ENCODE data around the gene SHISA7.
"Not testable (repeated sequence)": the region's sequence is repeated elsewhere in the genome, so short reads cannot be mapped to it uniquely, and the experiment has no call there.

The SHISA7 gene

DNA sequence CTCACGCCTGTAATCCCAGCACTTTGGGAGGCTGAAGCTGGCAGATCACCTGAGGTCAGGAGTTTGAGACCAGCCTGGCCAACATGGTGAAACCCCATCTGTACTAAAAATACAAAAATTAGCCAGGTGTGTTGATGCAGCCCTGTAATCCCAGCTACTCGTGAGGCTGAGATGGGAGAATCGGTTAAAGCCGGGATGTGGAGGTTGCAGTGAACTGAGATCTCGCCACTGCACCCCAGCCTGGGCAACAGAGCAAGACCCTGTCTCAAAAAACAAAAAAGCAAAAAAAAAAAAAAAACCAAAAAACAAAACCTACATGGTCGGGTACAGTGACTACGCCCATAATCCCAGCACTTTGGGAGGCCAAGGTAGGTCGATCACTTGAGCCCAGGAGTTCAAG, 33.9 kb downstream of the SHISA7 start:
- DNase-seq: not testable (repeated sequence)

DNA sequence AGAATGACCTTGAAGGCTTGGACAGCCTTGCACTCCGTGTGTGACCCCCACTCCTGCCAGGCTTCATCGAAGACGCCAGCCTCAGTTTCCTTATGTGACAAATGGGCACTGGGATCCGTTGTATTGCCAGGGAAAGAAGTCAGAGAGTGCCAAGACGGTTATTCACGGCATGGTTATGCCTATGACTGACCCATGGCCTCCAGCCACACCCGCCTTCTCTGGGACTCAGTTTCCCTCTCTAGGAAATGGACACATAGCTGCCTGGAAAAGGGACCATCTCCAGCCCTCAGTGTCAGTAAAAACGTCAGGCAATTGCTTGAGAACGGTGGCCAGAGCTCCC, 34.6 kb downstream of the SHISA7 start:
- no peak for DNase-seq

DNA sequence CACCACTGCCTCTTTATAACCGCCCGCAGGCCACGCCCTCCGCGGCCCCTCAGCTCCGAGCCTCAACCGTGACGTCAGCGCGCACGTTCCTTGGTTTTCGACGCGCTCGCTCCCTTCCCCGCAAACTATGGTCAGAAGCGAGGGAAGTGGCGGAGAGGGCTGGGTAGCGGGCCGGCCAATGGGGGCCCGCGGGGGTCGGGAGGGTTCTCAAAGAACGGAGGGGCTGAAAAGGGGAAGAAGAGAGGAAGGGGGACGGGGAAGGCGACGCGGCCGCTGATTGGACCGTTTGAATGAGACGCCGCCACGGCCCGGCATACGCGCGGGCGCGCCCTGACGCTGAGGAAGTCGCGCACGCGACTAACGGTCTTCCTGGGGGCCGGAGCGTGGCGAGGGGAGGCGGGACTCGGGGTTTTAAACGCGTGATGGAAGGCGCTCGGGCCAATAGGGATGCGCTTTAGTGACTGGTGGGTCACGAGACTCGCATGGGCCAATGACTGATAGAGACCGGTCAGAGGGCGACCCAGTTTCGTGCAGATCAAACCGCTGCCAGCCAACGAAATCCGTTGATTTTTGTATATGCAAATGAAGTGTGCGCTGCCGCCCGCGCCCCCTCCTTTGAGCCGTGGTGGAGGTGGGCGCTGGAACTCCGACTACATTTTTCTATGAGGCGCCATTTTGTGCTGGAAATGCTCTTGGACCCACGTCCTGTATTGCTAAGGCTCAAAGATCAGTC, 35.1 kb downstream of the SHISA7 start:
- DNase-seq: peak; percentile 99

- not testable (repeated sequence) for DNase-seq
Measured at GRCh38 chr19:55407550-55407799, 35.6 kb downstream of the SHISA7 start, which contains the start of gene UBE2S. Gene UBE2S (minus strand): TSS chr19:55407788. CDS start chr19:55407589, 199 bp downstream.

- DNase-seq: peak; percentile 80
Measured at GRCh38 chr19:55406826-55407549, 36.1 kb downstream of the SHISA7 start.

- no peak for DNase-seq
Measured at GRCh38 chr19:55406091-55406825, 36.8 kb downstream of the SHISA7 start.

DNA sequence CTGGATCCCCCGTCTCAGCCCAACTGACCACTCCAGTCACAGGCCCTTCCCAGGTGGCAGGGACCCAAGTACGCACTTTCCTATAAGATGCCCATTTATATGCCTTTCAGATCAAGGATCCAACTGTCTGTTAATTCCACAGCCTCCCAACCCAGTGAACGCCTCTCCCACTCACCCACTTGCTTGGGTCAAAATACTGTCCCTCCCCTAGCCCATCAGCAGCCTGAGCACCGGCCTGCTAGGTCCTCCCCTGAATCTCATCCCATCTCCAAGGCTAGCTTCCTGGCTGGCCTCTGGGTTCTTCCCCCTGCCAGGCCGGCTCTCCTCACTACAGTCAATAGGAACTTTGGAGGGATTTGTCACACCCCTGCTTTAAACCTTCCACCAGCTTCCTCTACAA, 37.5 kb downstream of the SHISA7 start:
- DNase-seq: no peak

DNA sequence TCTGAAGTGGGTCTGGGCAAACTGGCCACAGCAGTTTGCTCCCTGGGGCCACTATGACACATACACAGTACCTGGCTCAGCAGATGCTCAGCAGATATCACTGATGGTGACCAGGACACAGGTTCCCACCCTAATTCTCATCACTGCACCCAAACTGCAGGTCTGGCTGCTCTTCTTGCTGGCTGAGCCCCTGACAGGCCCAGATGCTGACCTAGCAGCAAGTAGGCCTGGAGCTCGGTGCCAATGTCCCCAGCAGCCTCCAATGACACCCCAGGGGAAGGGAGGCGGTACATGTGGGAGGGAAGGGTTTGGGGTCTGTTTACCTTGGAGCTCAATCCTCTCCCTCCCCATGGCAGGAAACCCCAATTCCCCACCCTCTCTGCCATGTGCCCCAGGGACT, 40.6 kb downstream of the SHISA7 start:
- DNase-seq: no peak

GRCh38 chr19:55401390-55401789, 41.7 kb downstream of the SHISA7 start:
- not testable (repeated sequence) for DNase-seq

- DNase-seq: no peak
Measured at GRCh38 chr19:55400281-55401087, 42.6 kb downstream of the SHISA7 start.

DNA sequence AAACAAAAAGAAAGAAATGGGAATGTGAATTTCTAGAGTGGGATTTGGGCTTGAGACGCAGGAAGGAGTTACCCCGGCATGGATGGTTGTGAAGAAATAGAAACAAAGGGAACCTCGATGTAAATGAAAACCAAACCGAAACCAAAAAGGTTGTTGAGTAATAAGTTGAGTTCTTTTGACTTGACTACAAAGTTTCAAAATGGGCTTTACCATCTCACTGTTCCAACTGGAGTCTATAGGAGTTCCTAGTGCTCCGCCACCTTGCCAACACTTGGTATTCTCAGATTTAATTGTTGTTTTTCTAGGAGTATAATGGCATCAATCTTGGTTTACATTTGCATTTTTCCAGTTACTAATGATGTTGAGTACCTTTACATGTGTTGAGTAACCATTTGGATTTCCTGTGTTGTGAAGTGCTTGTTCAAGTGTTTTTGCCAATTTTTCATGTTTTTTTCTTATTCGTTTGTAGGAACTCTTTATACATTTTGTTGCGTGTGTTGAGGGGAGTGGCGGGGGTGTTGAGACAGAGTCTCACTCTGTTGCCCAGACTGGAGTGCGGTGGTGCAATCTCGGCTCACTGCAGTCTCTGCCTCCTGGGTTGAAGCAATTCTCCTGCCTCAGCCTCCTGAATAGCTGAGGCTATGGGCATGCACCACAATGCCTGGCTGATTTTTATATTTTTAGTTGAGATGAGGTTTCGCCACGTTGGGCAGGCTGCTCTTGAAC, 44.7 kb downstream of the SHISA7 start:
- no peak for DNase-seq

- DNase-seq: no peak
Measured at GRCh38 chr19:55392820-55393761, 50.0 kb downstream of the SHISA7 start.

GRCh38 chr19:55391702-55392615, 51.1 kb downstream of the SHISA7 start:
- no peak for DNase-seq

DNA sequence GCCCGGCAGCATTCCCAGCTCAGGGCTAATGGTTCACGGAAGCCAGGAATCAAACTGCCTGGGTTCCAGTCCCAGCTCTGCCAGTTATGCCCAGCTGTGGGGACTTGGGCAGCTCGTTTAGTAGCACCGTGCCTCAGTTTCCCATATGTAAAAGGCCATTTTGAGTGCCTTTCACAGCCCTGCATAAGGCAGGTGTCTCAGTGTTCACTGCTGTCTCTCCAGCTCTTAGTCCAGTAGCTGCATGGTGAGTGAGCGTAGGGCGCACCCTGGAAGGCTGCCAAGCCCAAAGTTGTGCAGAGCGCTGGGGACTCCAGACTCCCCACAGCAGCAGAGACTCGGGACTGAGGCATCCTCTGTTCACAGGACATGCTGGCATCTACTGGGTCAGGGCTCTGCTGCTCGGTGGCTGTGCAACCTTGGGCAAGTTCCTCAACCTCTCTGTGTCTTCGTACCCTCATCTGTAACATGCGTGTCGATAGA, 51.9 kb downstream of the SHISA7 start:
- no peak for DNase-seq

DNA sequence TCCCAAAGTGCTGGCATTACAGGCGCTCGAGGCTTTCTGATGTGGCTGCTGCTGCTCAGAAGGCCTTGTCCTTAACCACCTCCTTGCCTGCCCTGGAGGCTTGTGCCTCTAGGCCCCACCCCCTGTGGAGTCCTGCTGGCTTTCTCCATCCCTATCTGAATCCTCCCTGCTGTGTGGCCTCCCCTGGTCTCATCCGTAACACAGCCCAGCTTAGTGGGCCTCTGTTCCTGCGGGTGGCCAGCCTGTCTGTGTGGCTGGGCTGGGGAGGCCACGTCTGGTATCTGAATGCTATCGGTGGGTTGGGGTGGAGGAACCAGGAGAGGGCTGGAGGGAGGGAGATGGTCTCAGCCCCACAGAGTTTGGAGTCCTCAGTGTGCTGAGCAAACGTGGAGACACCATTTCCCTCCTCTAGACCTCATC, 52.6 kb downstream of the SHISA7 start:
- DNase-seq: no peak

DNA sequence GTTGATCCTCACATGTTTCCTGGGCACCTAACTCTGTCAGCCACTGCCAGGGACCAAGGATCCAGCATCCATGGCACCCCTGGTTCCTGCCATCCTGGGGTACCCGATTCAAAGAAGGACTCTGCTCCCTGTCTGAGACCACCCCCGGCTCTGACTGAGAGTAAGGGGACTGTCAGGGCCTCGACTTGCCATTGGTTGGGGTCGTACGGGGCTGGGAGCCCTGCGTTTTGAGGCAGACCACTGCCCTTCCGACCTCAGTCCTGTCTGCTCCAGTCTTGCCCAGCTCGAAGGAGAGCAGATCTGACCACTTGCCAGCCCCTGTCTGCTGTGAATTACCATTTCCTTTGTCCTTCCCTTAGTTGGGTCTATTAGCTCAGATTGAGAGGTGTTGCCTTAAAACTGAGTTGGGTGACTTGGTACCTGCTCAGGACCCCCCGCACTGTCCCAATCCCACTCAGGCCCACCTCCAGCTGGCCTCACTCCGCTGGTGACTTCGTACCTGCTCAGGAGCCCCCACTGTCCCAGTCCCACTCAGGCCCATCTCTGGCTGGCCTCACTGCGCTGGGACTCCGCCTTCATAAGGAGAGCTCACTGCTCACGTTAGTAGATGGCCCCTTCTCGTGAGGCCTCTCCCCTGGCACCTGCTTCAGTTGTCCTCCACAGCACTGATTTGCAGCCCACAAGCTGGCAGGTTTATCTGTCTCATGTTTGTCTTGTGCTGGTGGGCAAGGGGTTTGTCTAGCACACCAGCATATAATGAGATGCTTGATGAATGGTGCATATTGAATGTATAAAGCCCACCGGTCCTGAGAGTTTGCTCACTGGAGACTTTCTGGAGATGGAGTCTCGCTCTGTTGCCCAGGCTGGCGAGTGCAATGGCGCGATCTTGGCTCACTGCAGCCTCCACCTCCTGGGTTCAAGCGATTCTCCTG, 53.4 kb downstream of the SHISA7 start:
- DNase-seq: no peak

DNA sequence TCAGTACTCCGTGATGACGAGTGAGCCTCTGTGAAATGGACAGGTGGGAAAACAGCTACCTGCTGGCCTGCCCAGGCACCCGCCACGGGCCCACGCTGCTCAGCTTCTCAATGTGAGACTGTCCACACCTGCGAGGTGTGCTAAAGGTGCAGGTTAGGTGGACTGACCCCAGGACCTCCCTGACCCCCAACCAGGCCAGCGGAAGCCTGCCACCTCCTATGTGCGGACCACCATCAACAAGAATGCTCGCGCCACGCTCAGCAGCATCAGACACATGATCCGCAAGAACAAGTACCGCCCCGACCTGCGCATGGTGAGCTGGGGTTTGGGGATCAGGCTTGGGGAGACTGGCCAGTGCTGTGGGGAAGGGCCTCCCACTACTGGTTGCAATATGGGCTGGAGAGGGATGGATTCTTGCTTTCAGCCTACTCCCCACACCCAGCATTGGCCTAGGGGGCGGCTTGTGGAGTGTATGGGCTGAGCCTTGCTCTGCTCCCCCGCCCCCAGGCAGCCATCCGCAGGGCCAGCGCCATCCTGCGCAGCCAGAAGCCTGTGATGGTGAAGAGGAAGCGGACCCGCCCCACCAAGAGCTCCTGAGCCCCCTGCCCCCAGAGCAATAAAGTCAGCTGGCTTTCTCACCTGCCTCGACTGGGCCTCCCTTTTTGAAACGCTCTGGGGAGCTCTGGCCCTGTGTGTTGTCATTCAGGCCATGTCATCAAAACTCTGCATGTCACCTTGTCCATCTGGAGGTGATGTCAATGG, 55.2 kb downstream of the SHISA7 start:
- no peak for DNase-seq

- peak; percentile 82 for DNase-seq
Measured at GRCh38 chr19:55386493-55386971, 56.6 kb downstream of the SHISA7 start.
